Hematopoietic multipotent progenitor cell treated with erythropoietin and hydrocortisone succinate and interleukin-3 and kit ligand, for 17 days (in vitro differentiated cells): ENCODE results near the gene ADAMTS17.
"Not testable (repeated sequence)": the region's sequence is repeated elsewhere in the genome, so short reads cannot be mapped to it uniquely, and the experiment has no call there.

Source experiments
- DNase-seq: peaks from one replicate; pipeline ENCODE4 v3.0.0-alpha.2; 2015; ENCODE audit warnings: low spot score

The ADAMTS17 gene

GRCh38 chr15:99997112-99997651 is 344.6 kb downstream of the ADAMTS17 start:
- no peak for DNase-seq

GRCh38 chr15:99996660-99997059 is 345.1 kb downstream of the ADAMTS17 start:
- no peak for DNase-seq

- DNase-seq = no peak
Measured at GRCh38 chr15:99995543-99995942, 346.2 kb downstream of the ADAMTS17 start.

- DNase-seq = no peak
Measured at GRCh38 chr15:99994849-99995248, 346.9 kb downstream of the ADAMTS17 start.

- no peak for DNase-seq
Measured at GRCh38 chr15:99993681-99994131, 348.1 kb downstream of the ADAMTS17 start.

- no peak for DNase-seq
Measured at GRCh38 chr15:99993262-99993661, 348.5 kb downstream of the ADAMTS17 start.

GRCh38 chr15:99992611-99993231 is 349.1 kb downstream of the ADAMTS17 start:
- no peak for DNase-seq

- no peak for DNase-seq
Measured at GRCh38 chr15:99989095-99989494, 352.7 kb downstream of the ADAMTS17 start.

GRCh38 chr15:99987701-99988100 is 354.1 kb downstream of the ADAMTS17 start:
- DNase-seq = no peak

GRCh38 chr15:99987119-99987506 is 354.7 kb downstream of the ADAMTS17 start:
- no peak for DNase-seq

GRCh38 chr15:99986297-99987118 is 355.3 kb downstream of the ADAMTS17 start:
- DNase-seq = no peak

- no peak for DNase-seq
Measured at GRCh38 chr15:99985878-99986277, 355.9 kb downstream of the ADAMTS17 start.

GRCh38 chr15:99984491-99985243 is 357.1 kb downstream of the ADAMTS17 start:
- no peak for DNase-seq

GRCh38 chr15:99983886-99984286 is 357.9 kb downstream of the ADAMTS17 start:
- no peak for DNase-seq

- no peak for DNase-seq
Measured at GRCh38 chr15:99983171-99983885, 358.4 kb downstream of the ADAMTS17 start.

GRCh38 chr15:99982662-99983061 is 359.1 kb downstream of the ADAMTS17 start:
- DNase-seq = no peak

GRCh38 chr15:99981839-99982658 is 359.7 kb downstream of the ADAMTS17 start:
- no peak for DNase-seq

- no peak for DNase-seq
Measured at GRCh38 chr15:99981191-99981647, 360.6 kb downstream of the ADAMTS17 start.

- DNase-seq = no peak
Measured at GRCh38 chr15:99980752-99981151, 361.0 kb downstream of the ADAMTS17 start.

GRCh38 chr15:99979886-99980285 is 361.9 kb downstream of the ADAMTS17 start:
- not testable (repeated sequence) for DNase-seq

- DNase-seq = no peak
Measured at GRCh38 chr15:99979371-99979770, 362.4 kb downstream of the ADAMTS17 start.
